Right lung (tissue), 5 donors: ENCODE results near the gene EEIG1. TPM values are rescaled to one million over a fixed set of nuclear protein-coding genes. Genes with fewer than 3 reads are reported as not detected.

ENCODE experiments used
- DNase-seq, 2 donors: peaks; one replicate each; pipeline ENCODE4 v3.0.0-alpha.2; 2013
- polyA plus RNA-seq, 5 donors: library from polyadenylated mRNA; unstranded; fragments of 120-200 nt; gene quantifications; one replicate each; pipeline versions ENCODE4 v1.2.1 to v1.2.3, GENCODE V29; 2013; ENCODE audit warnings: inconsistent platforms in 1 of 5, low replicate concordance in 1 of 5; ENCODE audit not compliant: insufficient read length in 5 of 5, insufficient read depth in 1 of 5

Gene EEIG1
- polyA plus RNA-seq, 5 donors = 24.7 to 44.2 (median 39.1) TPM

DNA sequence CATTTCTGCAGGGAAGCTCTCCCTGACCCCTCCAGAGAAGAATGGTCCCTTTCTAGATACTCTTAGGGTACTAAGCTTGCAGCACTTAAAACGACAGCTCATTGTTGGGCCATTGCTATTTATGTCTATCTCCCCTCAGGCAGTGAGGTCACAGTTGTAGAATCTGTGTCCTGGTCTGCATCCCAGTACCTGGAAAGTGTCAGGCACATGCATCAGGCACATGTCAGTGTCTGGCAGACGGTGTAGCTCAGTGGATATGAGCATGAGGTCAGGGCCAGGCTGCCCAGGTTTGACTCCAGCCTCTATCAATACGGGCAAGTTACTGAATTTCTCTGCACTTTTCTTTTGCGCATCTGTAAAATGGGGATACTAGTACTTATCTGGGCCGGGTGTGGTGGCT, 22.2 kb upstream of the EEIG1 start:
- DNase-seq = no peak

DNA sequence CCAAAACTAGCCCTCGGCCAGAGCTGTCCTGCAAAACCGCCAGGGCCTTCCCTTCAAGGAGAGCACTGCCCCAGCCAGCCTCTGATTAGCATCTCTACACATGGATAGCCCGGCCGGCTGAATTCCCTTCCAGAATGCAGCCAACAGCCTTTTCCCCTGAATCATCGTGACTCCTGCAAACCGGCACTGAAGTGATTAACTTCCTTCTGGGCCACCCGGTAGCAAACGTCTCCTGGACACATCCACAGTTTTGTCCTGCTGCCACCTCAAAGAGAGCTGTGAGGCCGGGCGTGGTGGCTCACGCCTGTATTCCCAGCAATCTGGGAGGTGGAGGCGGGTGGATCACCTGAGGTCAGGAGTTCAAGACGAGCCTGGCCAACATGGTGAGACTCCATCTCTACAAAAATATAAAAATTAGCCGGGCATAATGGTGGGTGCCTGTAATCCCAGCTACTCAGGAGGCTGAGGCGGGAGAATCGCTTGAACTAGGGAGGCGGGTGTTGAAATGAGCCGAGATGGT, 21.1 kb upstream of the EEIG1 start:
- DNase-seq = no peak

DNA sequence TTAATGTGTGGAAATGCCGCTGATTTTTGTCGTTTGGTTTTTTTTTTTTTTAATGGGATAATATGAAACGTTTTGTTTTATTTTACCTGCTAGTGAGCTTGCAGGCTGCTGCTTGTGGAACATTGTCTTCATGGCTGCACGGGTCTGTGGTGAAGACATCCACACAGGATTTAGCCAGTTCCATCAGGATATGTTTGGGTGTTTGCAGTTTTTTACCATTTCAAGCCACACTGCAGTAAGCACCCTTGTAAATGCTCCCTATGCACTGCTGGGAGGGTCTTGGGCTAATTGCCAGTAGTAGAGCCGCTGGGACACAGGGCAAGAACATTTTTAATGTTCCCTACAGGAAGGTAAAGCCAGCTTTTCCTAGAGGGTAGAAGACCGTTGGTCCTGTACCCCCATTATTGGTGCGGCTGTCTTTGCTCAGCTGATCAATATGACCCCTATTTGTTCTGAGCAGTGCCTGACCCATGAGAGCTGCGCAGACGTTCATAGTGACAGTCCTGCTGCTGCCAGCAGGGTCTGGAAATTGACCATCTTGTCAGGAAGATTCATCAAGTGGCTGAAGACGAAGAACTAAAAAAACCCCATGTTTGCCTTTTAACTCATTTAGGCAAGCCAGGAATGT, 20.5 kb upstream of the EEIG1 start:
- no peak for DNase-seq

DNA sequence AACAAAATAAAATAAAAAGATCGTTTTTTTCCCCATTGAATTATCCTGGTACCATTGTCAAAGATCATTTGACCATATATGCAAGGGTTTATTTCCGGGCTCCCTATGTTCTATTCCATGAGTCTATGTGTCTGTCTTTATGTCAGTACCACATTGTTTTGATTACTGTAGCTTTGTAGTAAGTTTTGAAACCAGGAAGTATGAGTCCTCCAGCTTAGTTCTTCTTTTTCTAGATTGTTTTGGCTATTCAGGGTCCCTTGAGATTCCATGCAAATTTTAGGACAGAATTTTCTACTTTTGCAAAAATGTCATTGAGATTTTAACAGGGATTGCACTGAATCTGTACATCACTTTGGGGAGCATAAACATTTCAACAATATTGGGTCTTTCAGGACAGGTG, 18.7 kb upstream of the EEIG1 start:
- DNase-seq = no peak

DNA sequence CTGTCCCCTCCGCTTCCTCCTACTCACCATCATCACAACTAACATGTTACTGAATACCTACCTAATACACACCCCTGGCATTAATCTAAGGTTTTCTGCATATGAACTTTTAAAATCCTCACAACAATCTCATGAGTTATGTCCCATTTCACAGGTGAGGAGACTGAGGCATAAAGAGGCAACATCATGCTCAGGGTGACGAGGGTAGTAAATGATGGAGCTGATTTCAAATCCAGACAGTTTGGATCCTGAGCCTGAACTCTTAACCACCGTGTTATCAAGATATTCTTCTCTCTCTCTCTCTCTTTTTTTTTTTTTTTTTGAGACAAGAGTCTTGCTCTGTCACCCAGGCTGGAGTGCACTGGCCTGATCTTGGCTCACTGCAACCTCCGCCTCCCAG, 12.9 kb upstream of the EEIG1 start:
- DNase-seq = no peak

DNA sequence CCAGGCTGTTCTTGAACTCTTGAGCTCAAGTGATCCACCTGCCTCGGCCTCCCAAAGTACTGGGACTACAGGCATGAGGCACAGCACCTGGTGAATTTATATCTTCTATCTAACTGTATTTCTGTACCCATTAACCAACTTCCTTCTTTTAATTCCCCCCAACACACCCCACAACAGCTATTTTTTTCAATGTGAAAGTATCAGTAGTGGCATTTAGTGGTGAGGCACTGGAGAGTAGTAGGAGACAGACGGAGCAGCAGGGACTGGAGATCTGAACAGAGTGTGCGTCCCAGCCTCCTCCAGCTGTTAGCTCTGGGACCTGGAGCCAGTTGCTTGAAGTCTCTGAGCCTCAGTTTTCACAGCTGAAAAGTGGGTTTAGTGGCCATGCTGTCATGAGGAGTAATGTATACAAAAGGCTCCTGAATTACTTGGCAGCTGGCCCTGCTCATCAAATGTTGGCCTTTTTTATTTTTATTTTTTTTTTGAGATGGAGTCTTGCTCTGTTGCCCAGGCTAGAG, 11.0 kb upstream of the EEIG1 start:
- no peak for DNase-seq

DNA sequence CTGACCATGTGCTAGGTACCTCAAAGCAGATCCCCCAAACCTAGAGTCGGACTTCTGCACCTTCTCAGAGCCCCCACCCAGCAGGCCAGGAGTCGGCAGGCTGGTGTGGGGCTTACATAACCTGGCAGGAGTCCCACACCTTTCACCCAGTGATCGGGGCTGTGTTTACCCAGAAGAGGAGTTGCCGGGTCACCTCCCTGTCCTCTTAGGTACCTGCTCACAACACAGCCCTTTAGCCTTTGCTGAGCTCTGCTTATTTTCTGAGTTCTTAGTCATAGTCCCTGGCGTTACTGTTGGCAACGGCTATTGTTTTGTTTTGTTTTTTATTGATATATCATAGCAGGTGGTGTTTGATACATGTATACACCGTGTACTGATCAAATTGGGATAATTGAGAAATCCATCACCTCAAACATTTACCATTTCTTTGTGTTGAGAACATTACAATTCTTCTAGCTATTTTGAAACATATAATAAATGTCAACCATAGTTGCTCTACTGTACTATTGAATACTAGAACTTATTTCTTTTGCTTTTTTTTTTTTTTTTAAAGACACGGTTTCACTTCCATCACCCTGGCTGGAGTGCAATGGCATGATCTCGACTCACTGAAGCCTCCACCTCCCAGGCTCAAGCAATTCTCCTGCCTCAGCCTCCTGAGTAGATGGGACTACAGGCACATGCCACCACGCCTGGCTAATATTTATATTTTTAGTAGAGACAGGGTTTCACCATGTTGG, 10.4 kb upstream of the EEIG1 start:
- no peak for DNase-seq

DNA sequence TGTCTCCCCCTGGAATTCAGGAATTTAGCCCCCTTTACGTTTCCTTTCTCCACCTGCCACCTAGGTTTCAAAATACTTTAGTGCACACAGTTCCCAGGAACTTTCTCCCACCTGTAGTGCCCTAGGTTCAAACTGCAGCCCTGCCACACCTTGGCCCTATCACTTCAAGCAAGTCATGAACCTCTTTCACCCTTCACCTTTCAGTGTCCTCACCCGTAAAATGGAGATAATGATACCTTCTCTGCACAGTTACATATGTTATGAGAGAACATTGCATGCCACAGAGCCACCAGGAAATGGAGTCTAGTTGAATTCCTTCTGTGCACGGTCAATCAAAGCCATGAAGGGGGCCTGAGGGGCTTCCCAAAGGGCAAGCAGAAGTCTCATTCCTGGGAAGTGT, 9.8 kb upstream of the EEIG1 start:
- no peak for DNase-seq

DNA sequence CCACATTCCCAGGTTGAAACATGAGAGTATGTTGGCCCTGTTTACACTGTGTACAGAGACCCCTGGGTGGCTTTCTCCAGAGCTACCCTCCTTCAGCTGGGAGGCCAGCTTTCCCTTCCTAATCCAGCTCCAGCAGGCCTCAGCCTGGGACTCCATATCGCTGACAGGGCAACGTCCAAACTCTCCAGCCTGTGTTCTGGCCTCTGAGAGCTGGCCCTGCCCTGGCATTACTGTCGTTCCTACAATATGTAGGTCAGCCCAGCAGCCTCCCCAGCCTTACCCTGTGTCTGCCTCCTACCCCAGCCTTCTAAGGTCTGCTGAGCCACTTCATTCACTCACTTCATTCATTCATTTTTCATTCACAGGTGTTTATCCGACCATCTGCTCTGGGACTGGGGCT, 8.3 kb upstream of the EEIG1 start:
- DNase-seq = no peak

DNA sequence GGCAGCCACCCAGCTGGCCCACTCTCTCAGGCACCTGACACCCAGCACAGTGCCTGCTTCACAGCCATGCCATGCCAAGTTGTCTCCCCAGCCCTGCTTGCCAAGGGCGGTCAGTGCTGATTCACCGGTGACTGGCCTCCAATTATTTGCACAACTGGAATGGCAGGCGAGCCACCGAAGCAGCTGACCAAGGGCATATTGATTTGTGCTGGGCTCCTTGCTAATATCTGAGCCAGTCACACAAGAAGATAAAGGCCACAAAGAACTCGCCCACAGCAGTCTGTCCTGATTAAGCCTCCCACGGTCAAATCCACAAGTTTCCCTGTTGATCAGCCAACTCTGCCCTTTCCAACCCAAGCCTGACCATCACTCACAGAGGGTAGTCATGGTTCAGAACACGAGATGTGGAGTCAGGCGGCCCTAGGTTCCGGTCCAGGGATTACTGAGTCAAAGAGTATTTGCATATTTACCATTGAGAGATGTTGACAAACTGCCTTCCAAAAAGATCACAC, 6.4 kb upstream of the EEIG1 start:
- DNase-seq = no peak

DNA sequence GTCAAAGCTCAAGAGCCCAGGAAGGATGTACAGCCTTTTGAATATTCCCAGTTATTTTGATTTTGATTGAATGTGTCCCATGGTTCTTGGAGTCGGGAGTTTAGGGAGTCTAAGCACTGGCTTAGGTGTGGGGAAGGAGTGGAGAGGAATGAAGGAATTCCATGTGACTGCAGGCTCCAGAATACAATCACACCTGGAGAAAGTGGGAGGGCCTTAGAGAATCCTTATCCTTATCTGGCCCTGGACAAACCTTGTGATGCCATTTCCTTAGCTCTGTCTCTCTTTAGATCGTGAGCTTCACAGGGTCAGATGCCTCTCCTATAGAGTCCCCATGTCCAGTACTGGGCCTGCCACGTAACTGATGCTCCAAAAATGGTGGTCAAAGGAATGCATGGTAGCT, 4.2 kb upstream of the EEIG1 start:
- no peak for DNase-seq

DNA sequence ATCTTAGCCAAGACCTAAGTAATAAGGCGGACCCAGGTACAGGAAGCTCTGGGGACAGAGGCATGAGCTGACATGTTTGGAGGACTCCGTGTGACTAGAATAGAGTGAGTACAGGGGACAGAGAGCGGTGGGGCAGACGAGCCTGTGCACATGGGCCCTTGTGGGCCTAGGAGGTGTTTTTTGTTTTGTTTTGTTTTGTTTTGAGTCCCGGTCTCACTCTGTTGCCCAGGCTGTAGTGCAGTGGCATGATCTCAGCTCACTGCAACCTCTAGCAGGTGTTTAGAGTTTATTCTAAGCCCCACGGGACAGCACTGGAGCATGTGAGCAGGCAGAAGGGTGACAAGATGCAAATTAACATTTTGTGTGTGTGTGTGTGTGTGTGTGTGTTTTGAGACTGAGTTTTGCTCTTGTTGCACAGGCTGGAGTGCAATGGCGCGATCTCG, 3.1 kb upstream of the EEIG1 start:
- DNase-seq = no peak

DNA sequence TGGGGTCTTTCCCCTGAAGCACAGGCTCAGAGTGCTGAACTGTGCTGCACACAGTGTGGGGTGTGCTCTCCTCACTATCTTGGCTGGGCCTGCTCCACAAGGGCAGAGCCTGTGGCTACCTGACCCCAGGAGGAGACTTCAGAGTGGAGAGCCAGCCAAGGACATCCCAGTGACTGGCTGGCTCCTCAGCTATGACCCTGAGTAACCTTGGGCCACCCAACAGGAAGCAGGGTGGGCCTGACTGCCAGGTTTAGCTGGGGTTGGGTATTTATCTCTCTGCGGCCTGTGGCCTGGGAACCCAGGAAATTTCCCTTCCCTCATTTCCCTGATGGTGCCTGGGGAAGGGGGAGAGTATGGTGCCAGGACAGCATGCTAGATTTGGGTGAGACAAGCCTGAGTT, 2.1 kb upstream of the EEIG1 start:
- DNase-seq = no peak

DNA sequence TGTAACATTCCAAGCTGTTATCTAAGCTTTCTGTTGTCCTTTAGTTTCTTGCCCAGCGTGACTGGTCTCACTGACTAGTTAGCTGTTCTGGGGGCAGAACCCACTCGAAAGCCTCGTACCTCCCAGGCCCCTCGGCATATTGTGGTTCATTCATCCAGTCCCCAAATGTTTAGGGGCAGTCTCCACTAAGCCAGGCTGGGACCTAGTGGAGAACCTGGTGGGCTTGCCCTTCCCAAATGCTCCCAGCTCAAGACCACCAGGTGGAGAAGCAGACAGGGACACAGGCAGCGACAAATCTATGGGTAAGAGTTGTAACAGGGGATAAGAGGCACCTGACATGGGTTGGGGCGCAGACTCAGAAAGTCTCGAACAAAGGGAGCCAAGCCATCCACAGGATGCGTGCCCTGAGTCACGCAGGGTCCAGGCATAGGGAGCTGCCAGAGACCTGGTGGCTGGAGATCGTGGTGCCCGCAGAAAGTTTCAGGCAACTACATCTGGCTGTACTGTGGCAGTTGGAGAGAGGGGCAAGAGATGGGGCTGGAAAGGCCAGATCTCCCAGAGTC, 851 bp upstream of the EEIG1 start:
- DNase-seq = no peak

DNA sequence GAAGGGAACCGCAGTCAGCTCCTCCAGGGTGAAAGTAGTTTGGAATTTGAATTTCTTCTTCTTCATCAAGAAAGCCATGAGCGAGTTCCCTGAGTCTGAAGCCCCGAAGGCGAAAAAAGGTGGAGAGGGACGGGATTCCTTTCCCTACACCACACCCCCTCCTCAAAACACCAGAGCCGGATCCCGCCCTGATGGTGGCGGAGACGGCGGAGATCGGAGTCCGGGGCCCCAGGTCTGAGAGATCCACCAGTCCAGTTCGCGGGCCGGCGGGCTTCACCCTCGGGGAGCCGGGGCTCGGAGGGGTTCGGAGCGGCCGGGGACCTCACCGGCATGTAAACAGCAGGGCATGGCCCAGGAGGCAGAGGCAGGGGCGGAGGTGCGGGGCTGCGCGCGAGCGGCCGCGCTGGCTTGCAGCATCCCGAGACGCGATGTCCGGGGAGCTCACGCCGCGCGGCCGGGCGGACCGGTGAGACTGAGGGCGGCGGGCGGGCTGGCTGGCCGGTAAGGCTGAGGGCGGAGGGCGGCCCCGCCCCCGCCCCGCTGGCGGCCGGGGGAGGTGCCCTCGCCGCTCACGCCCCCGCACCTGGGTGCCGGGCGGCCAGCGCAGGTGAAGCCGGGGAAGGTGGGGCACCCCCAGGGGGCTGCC, 606 bp downstream of the EEIG1 start:
- DNase-seq = no peak

DNA sequence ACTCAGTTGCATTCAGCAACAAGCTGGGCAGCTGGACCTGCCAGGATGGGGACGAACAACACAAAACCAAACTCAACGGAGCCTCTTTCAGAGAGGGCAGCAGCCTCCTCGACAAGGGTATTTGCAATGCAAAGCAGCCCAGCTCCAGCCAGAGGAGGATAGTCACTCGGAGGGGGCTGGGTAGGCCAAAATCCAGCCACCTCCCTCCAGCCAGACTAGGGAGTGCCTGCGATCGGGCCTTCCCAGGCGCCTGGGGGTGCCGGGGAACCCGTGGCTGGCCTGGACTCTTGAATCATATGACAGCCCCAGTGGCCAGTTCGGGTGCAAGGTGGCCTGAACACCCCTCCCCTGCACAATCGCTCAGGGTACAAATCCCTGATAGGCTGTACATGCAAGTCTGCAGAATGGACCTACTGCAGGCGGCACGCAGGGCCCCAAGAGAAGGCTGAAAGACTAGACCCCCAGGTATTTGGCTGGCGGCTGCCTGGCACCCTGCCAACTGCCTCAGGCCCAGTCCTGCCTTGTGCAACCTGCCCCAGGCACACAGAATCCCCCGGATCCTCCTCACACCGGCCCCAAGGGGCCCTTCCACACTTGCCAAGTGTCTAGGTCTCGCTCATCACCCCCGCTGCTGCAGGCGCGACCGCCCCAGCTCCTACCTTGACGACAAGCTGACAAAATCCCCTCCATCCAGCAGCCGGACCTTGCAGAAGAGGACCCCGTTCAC, 1.3 kb downstream of the EEIG1 start:
- DNase-seq = peak in 1 of 2 donors; percentile 52

DNA sequence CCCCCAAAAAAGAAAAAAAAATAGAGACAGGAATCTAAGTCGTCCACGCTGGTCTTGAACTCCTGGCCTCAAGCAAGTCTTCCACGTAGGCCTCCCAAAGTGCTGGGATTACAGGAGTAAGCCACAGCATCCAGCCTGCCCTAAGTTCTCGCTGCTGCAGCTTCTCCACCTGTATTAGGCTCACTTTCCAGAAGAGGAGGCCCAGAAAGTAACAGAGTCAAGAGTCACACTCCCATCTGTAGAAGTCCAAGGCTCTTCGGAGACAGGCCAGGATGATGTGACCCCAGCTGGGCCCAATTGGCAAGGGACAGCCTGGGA, 1.8 kb downstream of the EEIG1 start:
- no peak for DNase-seq

DNA sequence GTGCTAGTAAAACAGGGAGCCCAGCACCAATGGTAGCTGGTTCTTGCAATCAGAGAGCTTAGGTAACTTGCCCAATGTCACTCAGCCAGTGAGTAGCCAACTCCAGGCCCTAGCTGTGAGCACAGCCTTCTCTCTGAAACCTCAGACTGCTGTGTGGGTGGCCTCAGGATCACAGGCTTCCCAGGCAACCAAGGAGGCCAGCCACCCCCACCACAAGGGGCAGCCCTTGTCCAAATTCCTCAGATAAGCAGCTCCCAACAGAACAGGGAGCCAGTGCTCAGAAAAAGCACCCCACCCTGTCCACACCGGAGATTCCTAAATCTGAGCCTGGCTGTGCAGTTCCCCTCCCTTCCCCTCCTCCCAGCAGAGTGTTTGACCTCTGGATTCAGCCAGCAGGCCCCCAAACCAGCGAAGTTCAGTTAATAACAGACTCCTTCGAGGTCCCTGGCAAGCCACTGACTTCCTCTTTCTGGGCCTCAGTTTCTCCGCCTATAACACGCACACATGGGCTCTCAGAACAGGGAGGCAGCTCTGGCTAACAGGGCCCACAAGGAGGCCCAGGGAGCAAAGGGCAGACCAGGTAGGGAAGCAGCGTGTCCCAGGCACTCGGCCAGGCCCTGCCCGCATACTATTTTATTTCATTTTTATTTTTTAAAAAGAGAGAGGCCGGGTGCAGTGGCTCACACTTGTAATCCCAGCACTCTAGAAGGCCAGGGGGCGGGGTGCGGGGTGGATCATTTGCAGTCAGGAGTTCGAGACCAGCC, 2.7 kb downstream of the EEIG1 start:
- DNase-seq = peak in 1 of 2 donors; percentile 41

DNA sequence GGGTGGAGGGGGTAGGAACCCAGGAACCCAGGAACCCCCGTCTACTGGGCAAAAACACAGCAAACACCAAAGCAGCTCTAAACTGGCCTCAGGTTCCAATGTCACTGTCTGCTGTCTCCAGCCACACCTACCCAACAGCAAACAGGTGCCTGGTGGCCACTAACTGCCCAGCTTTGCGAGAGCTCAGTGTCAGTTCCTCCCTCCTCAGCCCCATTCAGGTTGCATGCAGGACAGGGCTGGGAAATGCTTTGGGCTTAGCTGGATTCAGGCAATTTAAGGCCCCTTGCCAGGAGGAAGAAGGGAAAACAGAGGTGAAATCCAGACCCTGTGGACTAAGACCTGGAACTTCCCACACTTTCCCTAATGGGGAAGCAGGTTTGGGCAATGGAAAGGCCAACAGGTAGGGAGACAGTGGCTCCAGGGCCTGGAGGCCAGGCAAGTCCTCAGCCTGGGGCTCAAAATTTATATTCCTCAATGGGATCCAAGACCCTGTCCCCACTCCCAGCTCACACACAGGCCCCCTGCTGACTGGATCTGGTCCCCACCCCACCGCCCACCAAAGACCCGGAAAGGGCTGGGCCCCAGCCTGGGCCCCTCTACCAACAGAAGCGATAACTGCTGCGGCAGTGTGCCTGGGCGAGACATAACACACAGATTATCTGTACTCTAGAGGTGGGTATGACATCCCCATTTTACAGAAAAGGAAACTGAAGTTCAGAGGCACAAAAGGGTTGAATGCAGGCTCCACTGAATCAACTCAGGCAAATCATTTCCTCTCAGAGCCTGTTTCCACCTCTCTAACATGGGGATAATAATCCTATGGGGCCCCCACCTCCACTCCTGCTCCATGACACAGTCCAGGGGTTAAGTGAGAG, 3.5 kb downstream of the EEIG1 start:
- no peak for DNase-seq

DNA sequence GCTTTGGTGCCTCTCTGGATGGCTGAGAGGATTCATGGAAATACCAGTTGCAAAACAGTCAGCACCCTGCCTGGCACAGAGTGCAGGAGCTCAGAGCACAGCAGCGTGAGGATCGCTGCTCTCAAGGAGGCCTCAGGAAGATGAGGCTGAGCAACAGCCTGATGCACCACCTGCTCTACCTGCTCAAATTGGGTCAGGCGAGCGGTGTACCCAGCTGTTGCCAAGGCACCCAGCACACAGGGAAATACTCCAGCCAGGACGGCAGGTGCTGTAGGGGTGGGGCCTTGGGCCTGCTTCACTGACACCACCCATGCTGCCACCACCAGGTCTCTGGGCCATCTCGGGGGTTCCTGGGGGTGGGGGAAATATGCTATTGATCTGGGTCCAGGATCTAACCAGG, 4.3 kb downstream of the EEIG1 start:
- no peak for DNase-seq
